A549 (cell line): ENCODE results near the gene ADARB2. TPM values are rescaled to one million over a fixed set of nuclear protein-coding genes. Genes with fewer than 3 reads are reported as not detected.

Experiments used
- ATAC-seq, 2 experiments: fragments of 200-7000 bp in 1 of 2; fragments of >200 bp in 1 of 2; cut with Nextera tagmentation in 1 of 2; cut with Tn5 transposase in 1 of 2; 3 replicates each; pipeline versions ENCODE4 v1.8.0 to v1.9.1; 2018 to 2020; ENCODE audit warnings: mild to moderate bottlenecking in 1 of 2, moderate library complexity in 1 of 2
- CTCF ChIA-PET: fragments of 300-600 bp; sonication (Branson Sonifier 250); formaldehyde crosslinking; extraction: SDS; loops from one replicate; lab custom pipeline; 2021; ENCODE audit warnings: antibody characterized with exemption, inconsistent platforms; lab: Yijun Ruan, JAX
- POLR2A ChIA-PET: fragments of 350-600 bp; formaldehyde crosslinking; extraction: SDS; loops from one replicate; lab custom pipeline; 2021; ENCODE audit warnings: antibody characterized with exemption, inconsistent platforms; lab: Yijun Ruan, JAX
- DNase-seq, 2 experiments: peaks; one replicate each; pipeline versions ENCODE4 v3.0.0 to v3.0.0-alpha.2; 2011 to 2016; ENCODE audit warnings: low read depth in 1 of 2, low spot score in 1 of 2
- FAIRE-seq: peaks from 2 replicates; lab custom pipeline; 2011; peaks lifted over from hg19 to GRCh38; lab: Jason Lieb, UNC
- H3K27ac ChIP-seq, 2 experiments: fragments of >200 bp; sonication (Bioruptor Twin); formaldehyde crosslinking; 3 replicates each; pipeline ENCODE4 v1.5.1; 2016 to 2017
- H3K4me1 ChIP-seq: fragments of >200 bp; sonication (Bioruptor Twin); formaldehyde crosslinking; 3 replicates; pipeline ENCODE4 v1.6.1; 2016
- H3K4me2 ChIP-seq: fragments of >200 bp; sonication (Bioruptor Twin); formaldehyde crosslinking; 3 replicates; pipeline ENCODE4 v1.6.1; 2016
- H3K4me3 ChIP-seq: fragments of >200 bp; sonication (Bioruptor Twin); formaldehyde crosslinking; 3 replicates; pipeline ENCODE4 v1.5.1; 2016
- H3K9me3 ChIP-seq: fragments of >200 bp; sonication (Bioruptor Twin); formaldehyde crosslinking; 3 replicates; pipeline ENCODE4 v1.6.1; 2016
- CBX2 ChIP-seq: fragments of 200-600 bp; sonication (generic); IDR thresholded peaks from 2 replicates; pipeline ENCODE4 v1.6.1; 2016; ENCODE audit warnings: low read depth, mild to moderate bottlenecking, borderline replicate concordance
- CBX8 ChIP-seq: fragments of 200-600 bp; sonication (generic); IDR thresholded peaks from 2 replicates; pipeline ENCODE4 v1.6.1; 2016
- CEBPB ChIP-seq, 2 experiments: fragments of >200 bp in 1 of 2; sonication (Bioruptor Twin) in 1 of 2; formaldehyde crosslinking in 1 of 2; IDR thresholded peaks; 2 replicates each; pipeline ENCODE4 v1.6.1; 2012 to 2016
- CHD2 ChIP-seq: fragments of 150-350 bp; IDR thresholded peaks from 2 replicates; pipeline ENCODE4 v1.6.1; 2014; ENCODE audit warnings: low read length; ENCODE audit not compliant: partially characterized antibody
- EHF ChIP-seq: fragments of 250-450 bp; sonication (Bioruptor Pico); IDR thresholded peaks from 2 replicates; pipeline ENCODE4 v1.5.0; 2020; ENCODE audit warnings: mild to moderate bottlenecking
- FOSB ChIP-seq: fragments of 250-450 bp; sonication (Bioruptor Pico); IDR thresholded peaks from 2 replicates; pipeline ENCODE4 v1.5.0; 2020; ENCODE audit warnings: mild to moderate bottlenecking, moderate library complexity
- FOSL2 ChIP-seq, 2 experiments: fragments of 450-650 bp in 1 of 2; fragments of >200 bp in 1 of 2; sonication (Bioruptor Twin) in 1 of 2; formaldehyde crosslinking; IDR thresholded peaks; 2 replicates each; pipeline versions ENCODE4 v1.5.0 to v1.6.1; 2016 to 2020; ENCODE audit warnings: mild to moderate bottlenecking in 1 of 2, moderate library complexity in 1 of 2
- FOXS1 ChIP-seq: fragments of 250-450 bp; sonication (Bioruptor Pico); IDR thresholded peaks from 2 replicates; pipeline ENCODE4 v1.5.0; 2020; ENCODE audit warnings: mild to moderate bottlenecking, moderate library complexity
- HOXA7 ChIP-seq: fragments of 250-450 bp; sonication (Bioruptor Pico); IDR thresholded peaks from 2 replicates; pipeline ENCODE4 v1.5.0; 2020; ENCODE audit warnings: mild to moderate bottlenecking, moderate library complexity
- HOXB13 ChIP-seq: fragments of 250-450 bp; sonication (Bioruptor Pico); IDR thresholded peaks from 2 replicates; pipeline ENCODE4 v1.5.0; 2020; ENCODE audit warnings: low read depth, mild to moderate bottlenecking, moderate library complexity
- JUN ChIP-seq, 2 experiments: fragments of >200 bp; sonication (Bioruptor Twin); formaldehyde crosslinking; IDR thresholded peaks; 2 replicates in 1 of 2; 3 replicates in 1 of 2; pipeline ENCODE4 v1.6.1; 2016 to 2017
- JUNB ChIP-seq: fragments of >200 bp; sonication (Bioruptor Twin); formaldehyde crosslinking; IDR thresholded peaks from 2 replicates; pipeline ENCODE4 v1.6.1; 2016
- KDM5A ChIP-seq: fragments of 200-600 bp; sonication (generic); IDR thresholded peaks from 2 replicates; pipeline ENCODE4 v1.6.1; 2016; ENCODE audit warnings: antibody characterized with exemption, mild to moderate bottlenecking
- MAFK ChIP-seq: fragments of 450-650 bp; IDR thresholded peaks from 2 replicates; pipeline ENCODE4 v1.6.1; 2014; ENCODE audit not compliant: partially characterized antibody
- MAX ChIP-seq: IDR thresholded peaks from 2 replicates; pipeline ENCODE4 v1.6.1; 2012
- MAZ ChIP-seq: fragments of 150-350 bp; IDR thresholded peaks from 2 replicates; pipeline ENCODE4 v1.6.1; 2014; ENCODE audit warnings: antibody characterized with exemption, low read depth, low read length, borderline replicate concordance
- MYC ChIP-seq: IDR thresholded peaks from 2 replicates; pipeline ENCODE4 v1.6.1; 2012; ENCODE audit warnings: mild to moderate bottlenecking, inconsistent platforms, low read length, improper control_type of control experiment, borderline replicate concordance
- NFE2L2 ChIP-seq: fragments of 150-350 bp; conservative IDR thresholded peaks from 2 replicates; pipeline ENCODE4 v1.6.1; 2014; ENCODE audit warnings: low read length
- NPAS2 ChIP-seq: fragments of 250-450 bp; sonication (Bioruptor Pico); IDR thresholded peaks from 2 replicates; pipeline ENCODE4 v1.8.0; 2022; ENCODE audit warnings: mild to moderate bottlenecking, moderate library complexity, borderline replicate concordance
- NR3C1 ChIP-seq: fragments of >200 bp; sonication (Bioruptor Twin); formaldehyde crosslinking; IDR thresholded peaks from 3 replicates; pipeline ENCODE4 v1.6.1; 2017
- PHF8 ChIP-seq: fragments of 200-600 bp; sonication (generic); IDR thresholded peaks from 2 replicates; pipeline ENCODE4 v1.6.1; 2016; ENCODE audit warnings: low read depth, mild to moderate bottlenecking, antibody characterized with exemption, moderate library complexity, borderline replicate concordance
- RAD21 ChIP-seq, 2 experiments: fragments of >200 bp in 1 of 2; sonication (Bioruptor Twin) in 1 of 2; formaldehyde crosslinking in 1 of 2; IDR thresholded peaks in 1 of 2; conservative IDR thresholded peaks in 1 of 2; 2 replicates in 1 of 2; 3 replicates in 1 of 2; pipeline ENCODE4 v1.6.1; 2012 to 2018; ENCODE audit warnings: inconsistent platforms in 1 of 2
- RARB ChIP-seq: fragments of 250-450 bp; sonication (Bioruptor Pico); IDR thresholded peaks from 2 replicates; pipeline ENCODE4 v1.8.0; 2021; ENCODE audit warnings: mild to moderate bottlenecking, moderate library complexity
- RFX5 ChIP-seq: fragments of 450-650 bp; IDR thresholded peaks from 2 replicates; pipeline ENCODE4 v1.7.1; 2014; ENCODE audit warnings: antibody characterized with exemption, mild to moderate bottlenecking, moderate library complexity
- SMC3 ChIP-seq: fragments of >200 bp; sonication (Bioruptor Twin); formaldehyde crosslinking; IDR thresholded peaks from 3 replicates; pipeline ENCODE4 v1.6.1; 2018; ENCODE audit warnings: inconsistent platforms
- SREBF2 ChIP-seq: fragments of 450-650 bp; IDR thresholded peaks from 2 replicates; pipeline ENCODE4 v1.6.1; 2014; ENCODE audit warnings: mild to moderate bottlenecking, moderate library complexity
- TFCP2L1 ChIP-seq: fragments of 250-450 bp; sonication (Bioruptor Pico); IDR thresholded peaks from 2 replicates; pipeline ENCODE4 v1.5.0; 2021; ENCODE audit warnings: mild to moderate bottlenecking
- ZC3H11A ChIP-seq: fragments of 450-650 bp; IDR thresholded peaks from 2 replicates; pipeline ENCODE4 v1.6.1; 2014; ENCODE audit warnings: antibody characterized with exemption, mild to moderate bottlenecking
- WGBS: methylation state at CpG from one replicate; pipeline ENCODE4 v1.1.6; 2017; ENCODE audit errors: missing lambda C conversion rate; 5-methylcytosine and 5-hydroxymethylcytosine counted together
- polyA plus RNA-seq, 4 experiments: library from polyadenylated mRNA; depleted of rRNA in 3 of 4; stranded (reverse); fragments of >200 nt; fragmentation: RNase III in 1 of 4; extraction: RNeasy Plus Mini Kit Qiagen cat#74134 plus additional on column Dnase treatment in 1 of 4; gene quantifications; 2 replicates in 3 of 4; 3 replicates in 1 of 4; pipeline ENCODE4 v1.2.3, GENCODE V29; 2011 to 2017
- TF ChIP-seq, protein P1 (sequence below): fragments of 250-450 bp; sonication (Bioruptor Pico); IDR thresholded peaks from 2 replicates; pipeline ENCODE4 v1.5.0; 2020; ENCODE audit warnings: low read depth, mild to moderate bottlenecking, moderate library complexity
- TF ChIP-seq, protein P2 (sequence below): fragments of 200-600 bp; sonication (generic); IDR thresholded peaks from 2 replicates; pipeline ENCODE4 v1.6.1; 2016; ENCODE audit warnings: antibody characterized with exemption, mild to moderate bottlenecking, moderate library complexity

Gene ADARB2
- polyA plus RNA-seq, 2 of the 4 experiments (the other 2 are of a cell fraction), result not detected

DNA sequence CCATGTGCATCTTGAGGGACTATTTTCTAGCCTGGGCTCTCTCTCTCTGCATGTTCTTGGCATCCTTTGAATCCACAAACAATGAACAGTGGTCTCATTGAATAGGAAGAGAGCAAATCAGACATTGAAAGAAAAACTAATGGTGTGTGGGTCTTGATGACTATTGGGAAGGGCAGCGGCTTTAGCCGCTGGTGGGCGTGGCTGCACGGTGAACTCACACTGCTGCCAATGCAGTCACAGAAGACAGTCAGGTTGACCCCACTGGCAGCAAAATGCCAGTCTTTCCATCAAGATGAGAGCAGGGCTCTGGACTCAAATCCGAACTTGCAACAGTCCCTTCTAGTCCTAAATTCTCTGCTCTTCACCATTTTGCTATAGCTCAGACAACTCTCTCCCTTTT lies 91.0 kb downstream of the ADARB2 start (continued):
- no peak for TF ChIP-seq NPAS2 (CRISPR knock-in tag)
- TF ChIP-seq ZC3H11A, result no peak
- TF ChIP-seq SREBF2, result no peak
- TF ChIP-seq, all 56 proteins: peak for 0

DNA sequence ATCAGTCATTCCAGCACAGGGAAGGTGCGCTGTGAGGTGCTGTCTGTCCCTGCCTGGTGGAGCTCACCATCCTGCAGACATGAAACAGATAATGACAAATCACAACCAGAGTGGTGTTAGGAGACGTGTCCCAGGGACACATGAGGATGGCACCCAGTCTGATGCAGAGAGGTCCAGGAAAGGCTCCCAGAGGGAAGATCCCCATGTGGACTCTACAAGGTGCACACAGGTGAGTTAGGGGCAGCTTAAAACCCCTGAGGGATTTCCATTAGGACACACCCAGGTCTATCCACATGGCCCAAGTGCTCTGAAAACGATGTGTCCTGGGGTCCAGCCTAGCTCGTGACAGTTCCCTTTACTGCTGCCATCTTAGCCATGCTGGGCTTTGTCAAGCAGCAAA lies 91.4 kb downstream of the ADARB2 start:
- TF ChIP-seq HOXB13 (CRISPR knock-in tag) (no peak), HOXA7 (CRISPR knock-in tag) (no peak), CHD2 (no peak), CEBPB (IDR thresholded peaks at IDR 0.05) (no peak), FOXS1 (CRISPR knock-in tag) (no peak), RFX5 (no peak), EHF (no peak), JUNB (no peak), TFCP2L1 (CRISPR knock-in tag) (no peak), NR3C1 (no peak), NFE2L2 (no peak), SMC3 (no peak)
- TF ChIP-seq, protein P1, sequence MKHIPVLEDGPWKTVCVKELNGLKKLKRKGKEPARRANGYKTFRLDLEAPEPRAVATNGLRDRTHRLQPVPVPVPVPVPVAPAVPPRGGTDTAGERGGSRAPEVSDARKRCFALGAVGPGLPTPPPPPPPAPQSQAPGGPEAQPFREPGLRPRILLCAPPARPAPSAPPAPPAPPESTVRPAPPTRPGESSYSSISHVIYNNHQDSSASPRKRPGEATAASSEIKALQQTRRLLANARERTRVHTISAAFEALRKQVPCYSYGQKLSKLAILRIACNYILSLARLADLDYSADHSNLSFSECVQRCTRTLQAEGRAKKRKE (CRISPR knock-in tag), result no peak
- TF ChIP-seq, protein P2, sequence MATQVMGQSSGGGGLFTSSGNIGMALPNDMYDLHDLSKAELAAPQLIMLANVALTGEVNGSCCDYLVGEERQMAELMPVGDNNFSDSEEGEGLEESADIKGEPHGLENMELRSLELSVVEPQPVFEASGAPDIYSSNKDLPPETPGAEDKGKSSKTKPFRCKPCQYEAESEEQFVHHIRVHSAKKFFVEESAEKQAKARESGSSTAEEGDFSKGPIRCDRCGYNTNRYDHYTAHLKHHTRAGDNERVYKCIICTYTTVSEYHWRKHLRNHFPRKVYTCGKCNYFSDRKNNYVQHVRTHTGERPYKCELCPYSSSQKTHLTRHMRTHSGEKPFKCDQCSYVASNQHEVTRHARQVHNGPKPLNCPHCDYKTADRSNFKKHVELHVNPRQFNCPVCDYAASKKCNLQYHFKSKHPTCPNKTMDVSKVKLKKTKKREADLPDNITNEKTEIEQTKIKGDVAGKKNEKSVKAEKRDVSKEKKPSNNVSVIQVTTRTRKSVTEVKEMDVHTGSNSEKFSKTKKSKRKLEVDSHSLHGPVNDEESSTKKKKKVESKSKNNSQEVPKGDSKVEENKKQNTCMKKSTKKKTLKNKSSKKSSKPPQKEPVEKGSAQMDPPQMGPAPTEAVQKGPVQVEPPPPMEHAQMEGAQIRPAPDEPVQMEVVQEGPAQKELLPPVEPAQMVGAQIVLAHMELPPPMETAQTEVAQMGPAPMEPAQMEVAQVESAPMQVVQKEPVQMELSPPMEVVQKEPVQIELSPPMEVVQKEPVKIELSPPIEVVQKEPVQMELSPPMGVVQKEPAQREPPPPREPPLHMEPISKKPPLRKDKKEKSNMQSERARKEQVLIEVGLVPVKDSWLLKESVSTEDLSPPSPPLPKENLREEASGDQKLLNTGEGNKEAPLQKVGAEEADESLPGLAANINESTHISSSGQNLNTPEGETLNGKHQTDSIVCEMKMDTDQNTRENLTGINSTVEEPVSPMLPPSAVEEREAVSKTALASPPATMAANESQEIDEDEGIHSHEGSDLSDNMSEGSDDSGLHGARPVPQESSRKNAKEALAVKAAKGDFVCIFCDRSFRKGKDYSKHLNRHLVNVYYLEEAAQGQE, result no peak
- no peak for ATAC-seq
- CTCF ChIA-PET, result no interaction called here

DNA sequence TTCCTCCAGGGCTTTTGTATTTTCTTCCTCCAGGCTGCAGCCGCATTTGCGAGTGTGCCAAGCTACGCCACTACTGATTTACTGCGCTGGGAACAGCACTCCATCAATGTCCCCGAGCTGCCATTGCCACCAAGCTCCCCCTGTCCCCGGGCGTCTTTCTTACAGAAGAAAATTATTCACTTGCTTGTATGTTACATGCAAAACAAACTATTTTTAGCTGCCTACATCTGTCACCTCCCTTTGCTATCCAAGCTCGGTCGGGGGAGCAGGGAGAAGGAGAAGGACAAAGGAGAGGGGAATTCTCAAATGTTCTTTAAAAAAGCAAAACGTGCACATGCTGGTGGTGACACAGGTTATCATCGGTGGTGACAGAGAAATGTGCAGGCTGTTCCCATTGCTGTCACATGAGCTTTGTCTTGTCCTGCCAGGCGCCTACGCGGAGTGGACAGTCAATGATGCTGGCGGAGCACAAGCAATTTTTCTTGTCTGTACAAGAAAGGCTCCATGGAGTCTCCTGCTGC lies 93.1 kb downstream of the ADARB2 start:
- ChIA-PET POLR2A (no interaction called here), CTCF (interaction anchor here (1.0 to 1.7 kb wide), 2 partner anchors 9 to 224 kb away, joined by 3 to 4 read pairs; no protein-coding TSS in a partner anchor)
- ATAC-seq, result no peak
- Histone ChIP-seq H3K4me1 (no peaks in the 10 kb centered on the region), H3K4me3 (no peak overlapping the region), H3K9me3 (no peaks in the 10 kb centered on the region), H3K4me2 (no peak overlapping the region), H3K27ac (no peak overlapping the region)
- no peak for FAIRE-seq
- TF ChIP-seq RARB (CRISPR knock-in tag), result no peak
- TF ChIP-seq RAD21 (conservative IDR thresholded peaks at IDR 0.05 in 1 of 2, IDR thresholded peaks at IDR 0.05 in 1 of 2), result no peak
- TF ChIP-seq SMC3, result no peak
- TF ChIP-seq, protein P2, result no peak
- TF ChIP-seq MYC, result no peak
- no peak for TF ChIP-seq CBX8
- TF ChIP-seq CHD2, result no peak
- TF ChIP-seq FOSL2 (IDR thresholded peaks at IDR 0.05), result no peak
- TF ChIP-seq FOSL2 (CRISPR knock-in tag; IDR thresholded peaks at IDR 0.05), result no peak
- no peak for TF ChIP-seq PHF8
- no peak for TF ChIP-seq KDM5A
- TF ChIP-seq ZC3H11A, result no peak
- TF ChIP-seq FOSB (CRISPR knock-in tag), result no peak
- TF ChIP-seq MAZ, result no peak
- TF ChIP-seq JUN (IDR thresholded peaks at IDR 0.05), result no peak
- no peak for TF ChIP-seq CBX2
- TF ChIP-seq MAX, result no peak
- TF ChIP-seq MAFK, result no peak
- no peak for DNase-seq
- 10% methylated on average over 15 of the region's 15 CpGs for WGBS

More for the DNA sequence above, 91.4 kb downstream of the ADARB2 start:
- DNase-seq (no peak), FAIRE-seq (no peak)
- Histone ChIP-seq H3K27ac (no peak overlapping the region), H3K9me3 (no peaks in the 10 kb centered on the region), H3K4me2 (no peak overlapping the region), H3K4me3 (no peak overlapping the region), H3K4me1 (no peaks in the 10 kb centered on the region)
- POLR2A ChIA-PET, result no interaction called here
- WGBS, result 7% methylated on average over 4 of the region's 4 CpGs
